Activated CD8-positive, alpha-beta memory T cell treated with anti-CD3 and anti-CD28 coated beads, Interleukin-2, amount 50 U/mL, for 24 hours (primary cell): ENCODE data around the gene DCTPP1.

ENCODE experiments used
- DNase-seq: peaks from one replicate; pipeline ENCODE4 v3.0.0-alpha.2; 2020; ENCODE audit errors: extremely low read depth

The DCTPP1 gene

DNA sequence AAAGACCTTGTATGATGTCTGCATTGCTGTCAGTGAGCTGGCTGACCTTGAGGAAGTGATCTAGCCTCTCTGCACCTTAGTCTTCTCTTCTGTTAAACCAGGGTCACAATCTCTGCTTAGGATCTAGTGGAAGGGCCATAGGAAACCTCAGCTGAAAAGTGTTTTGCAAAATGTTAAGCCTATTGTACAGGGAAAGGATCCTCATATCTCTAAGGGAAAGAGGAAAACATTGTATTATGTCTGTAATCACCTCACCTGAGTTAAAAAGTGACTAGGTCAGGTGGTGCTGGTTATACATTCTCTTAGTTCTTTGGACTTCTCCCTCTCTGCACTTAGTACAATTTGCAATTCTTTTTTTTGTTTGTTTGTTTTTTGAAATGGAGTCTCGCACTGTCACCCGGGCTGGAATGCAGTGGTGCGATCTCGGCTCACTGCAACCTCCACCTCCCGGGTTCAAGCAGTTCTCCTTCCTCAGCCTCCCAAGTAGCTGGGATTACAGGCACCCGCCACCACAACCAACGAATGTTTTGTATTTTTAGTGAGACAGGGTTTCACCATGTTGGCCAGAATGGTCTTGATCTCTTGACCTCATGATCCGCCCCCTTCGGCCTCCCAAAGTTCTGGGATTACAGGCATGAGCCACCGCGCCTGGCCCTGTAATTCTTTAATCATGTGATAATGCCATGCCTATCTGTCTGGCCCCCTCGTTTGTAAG lies 17.8 kb upstream of the DCTPP1 start:
- DNase-seq: no peak

DNA sequence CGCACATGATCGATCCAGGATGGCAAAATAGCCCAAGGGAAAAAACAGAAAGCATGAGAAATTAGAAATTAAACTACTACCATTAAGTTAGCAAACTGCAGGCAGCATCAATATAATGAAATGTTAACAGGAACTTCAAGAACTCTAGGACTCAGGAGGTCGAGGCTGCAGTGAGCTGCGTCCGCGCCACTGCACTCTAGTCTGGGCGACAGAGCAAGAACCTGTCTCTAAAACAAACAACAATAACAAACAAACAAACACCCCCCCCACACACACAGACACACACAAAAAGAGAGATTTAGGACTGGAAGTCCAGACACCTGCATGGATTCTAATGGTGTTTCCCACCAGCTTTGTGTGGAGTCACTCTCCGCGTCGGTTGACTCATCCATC lies 16.4 kb upstream of the DCTPP1 start:
- no peak for DNase-seq

GRCh38 chr16:30445408-30446202 lies 15.8 kb upstream of the DCTPP1 start, which contains the start of gene SEPHS2:
Gene SEPHS2 (minus strand): TSS chr16:30445874. CDS start chr16:30445727, 147 bp downstream.
- peak; percentile 93 for DNase-seq

DNA sequence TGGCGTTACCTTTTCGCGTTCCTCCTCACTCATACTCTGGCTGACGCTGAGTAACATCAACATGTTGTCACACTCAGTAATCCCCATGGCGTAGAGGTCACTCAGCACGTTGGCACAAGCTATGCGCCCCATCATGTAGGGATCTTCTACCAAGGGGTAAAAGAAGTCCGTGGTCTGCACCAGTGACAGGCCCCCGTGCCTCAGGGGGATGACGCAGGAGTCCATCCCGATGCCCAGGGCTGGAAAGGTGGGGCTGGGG lies 15.2 kb upstream of the DCTPP1 start:
- no peak for DNase-seq

DNA sequence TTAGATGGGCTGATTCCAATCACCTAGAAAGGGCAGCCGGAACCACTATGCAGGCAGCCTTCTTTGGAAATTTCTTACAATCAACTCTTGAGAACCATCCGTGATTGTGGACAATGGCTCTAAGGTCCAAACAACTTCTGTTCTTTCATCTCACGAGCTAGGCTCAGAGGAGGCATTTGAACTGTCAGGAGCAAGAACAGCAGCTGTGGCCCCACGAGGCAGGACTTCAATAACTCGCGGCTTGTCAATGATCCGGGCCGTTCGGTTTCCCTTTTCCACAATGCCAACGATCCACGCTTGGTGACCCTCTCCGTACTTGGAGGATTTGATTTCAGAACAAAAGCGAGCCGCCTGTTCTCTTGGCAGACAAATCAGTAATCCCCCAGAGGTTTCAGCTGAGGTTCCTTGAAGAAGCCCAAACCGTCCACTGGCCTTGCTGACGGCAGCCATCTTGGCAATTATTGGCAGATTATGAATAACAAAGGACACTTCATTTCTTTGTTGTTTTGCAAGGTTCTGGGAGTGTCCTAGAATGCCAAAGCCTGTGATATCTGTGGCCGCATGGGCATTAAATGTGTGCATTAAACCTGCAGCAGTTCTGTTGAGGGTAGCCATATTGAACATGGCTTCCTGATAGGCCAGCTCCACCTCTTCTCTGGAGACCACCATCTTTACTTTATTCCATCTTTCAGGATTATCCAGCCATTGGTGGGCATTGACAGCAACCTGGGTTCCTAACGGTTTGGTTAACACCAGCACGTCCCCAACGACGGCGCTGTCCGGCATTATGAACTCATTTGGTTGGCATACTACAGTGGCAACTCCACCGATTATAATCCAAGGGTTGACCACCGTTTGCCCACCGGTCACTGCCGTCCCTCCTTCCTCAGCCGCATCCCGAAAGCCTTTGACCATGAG lies 14.7 kb upstream of the DCTPP1 start:
- no peak for DNase-seq

GRCh38 chr16:30443631-30444030 lies 13.8 kb upstream of the DCTPP1 start:
- DNase-seq: no peak

GRCh38 chr16:30439720-30440348 lies 10.0 kb upstream of the DCTPP1 start:
- no peak for DNase-seq

- DNase-seq: no peak
Observed at GRCh38 chr16:30438835-30439234, 9.0 kb upstream of the DCTPP1 start.

GRCh38 chr16:30437511-30438046 lies 7.7 kb upstream of the DCTPP1 start:
- DNase-seq: no peak

GRCh38 chr16:30434852-30435251 lies 5.0 kb upstream of the DCTPP1 start:
- no peak for DNase-seq

DNA sequence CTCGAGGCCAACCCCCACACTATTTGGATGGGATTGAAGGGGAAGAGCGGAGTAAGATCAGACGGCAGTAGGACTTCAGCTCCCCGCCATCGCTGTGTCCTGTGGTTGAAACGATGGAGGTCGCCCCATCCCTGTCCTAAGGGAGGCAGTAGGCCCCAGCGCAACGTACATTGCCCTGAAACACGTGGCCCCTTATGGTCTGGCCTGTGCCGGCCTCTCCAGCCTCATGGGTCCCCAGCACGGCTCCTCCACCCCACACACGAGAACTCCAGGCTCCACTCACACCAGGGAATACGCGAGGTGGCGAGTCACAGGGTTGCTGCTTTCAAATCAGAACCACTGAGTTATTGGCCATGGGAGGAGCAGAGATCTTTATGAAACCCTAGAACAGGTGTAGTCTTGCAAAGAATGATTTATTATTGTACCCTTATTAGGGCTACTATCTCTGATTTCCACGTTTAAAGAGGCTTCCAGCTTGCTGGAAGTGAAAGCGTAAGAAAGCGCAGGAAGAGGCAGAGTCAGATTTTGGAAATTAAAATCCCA lies 669 bp upstream of the DCTPP1 start:
- no peak for DNase-seq

GRCh38 chr16:30429418-30429677 lies 482 bp downstream of the DCTPP1 start:
- DNase-seq: no peak

DNA sequence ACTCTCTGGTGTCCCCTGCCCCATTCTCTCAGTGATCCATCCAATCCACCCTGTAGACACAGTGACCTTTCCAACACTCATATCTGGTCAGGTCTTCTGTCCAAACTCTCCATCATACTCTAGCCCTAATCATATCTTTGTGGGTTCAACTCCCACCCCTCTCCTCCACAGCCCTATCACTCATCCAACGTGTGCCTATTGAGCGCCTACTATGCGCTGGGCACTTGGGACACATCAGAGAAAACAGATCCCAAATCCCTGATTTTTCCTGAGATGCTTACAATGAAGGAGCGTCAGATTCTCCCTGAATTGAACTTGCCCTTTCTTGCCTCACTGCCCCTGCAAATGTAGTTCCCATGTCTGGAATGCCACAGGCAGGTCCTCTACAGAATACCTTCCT lies 1.8 kb downstream of the DCTPP1 start:
- DNase-seq: no peak

DNA sequence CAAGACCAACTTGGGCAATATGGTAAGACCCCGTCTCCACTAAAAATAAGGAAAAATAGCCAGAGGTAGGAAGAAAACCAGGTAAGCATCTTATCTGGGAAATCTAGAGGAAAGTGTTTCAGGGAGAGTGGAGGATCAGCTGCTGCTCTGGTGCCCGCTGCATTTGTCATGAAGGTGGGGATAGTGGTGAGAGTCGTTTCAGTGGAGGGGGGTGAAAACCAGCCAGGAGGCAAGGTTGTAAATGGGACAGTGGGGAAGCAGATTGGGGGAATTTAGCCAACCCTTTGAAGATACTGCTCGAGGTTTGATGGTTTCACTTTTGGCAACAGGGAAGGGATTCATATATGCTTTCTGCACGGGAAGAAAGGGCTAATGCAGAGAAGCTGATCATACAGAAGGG lies 8.8 kb downstream of the DCTPP1 start:
- DNase-seq: no peak

GRCh38 chr16:30418350-30419181 lies 11.3 kb downstream of the DCTPP1 start:
- no peak for DNase-seq

- no peak for DNase-seq
Observed at GRCh38 chr16:30417529-30418349, 12.1 kb downstream of the DCTPP1 start.

GRCh38 chr16:30416624-30417528 lies 13.0 kb downstream of the DCTPP1 start:
- no peak for DNase-seq

GRCh38 chr16:30416047-30416603 lies 13.7 kb downstream of the DCTPP1 start:
- DNase-seq: no peak

DNA sequence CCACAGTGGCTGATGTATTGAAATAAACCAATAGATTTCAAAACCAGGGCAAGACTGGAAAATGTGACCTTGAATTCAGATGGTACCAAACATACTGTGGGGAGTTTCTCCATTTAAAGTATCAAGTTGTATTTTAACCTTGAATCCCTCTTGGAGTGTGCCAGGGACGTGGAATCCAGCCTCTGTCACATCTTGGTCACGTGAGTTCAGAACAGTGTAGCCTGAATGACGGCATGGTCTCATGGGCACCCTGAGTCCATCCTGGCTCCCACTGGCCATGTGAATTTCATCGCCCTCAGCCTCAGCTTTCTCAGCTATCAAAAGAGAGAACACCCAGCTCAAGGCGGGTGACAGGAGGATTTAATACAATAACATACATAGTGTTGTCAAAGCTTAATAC lies 15.7 kb downstream of the DCTPP1 start:
- no peak for DNase-seq
